SK-N-SH treated with all-trans-retinoic acid at 6 μM for 48 hours (cell line): ENCODE measurements around the gene KMT2D.

Source experiments
- ATAC-seq: fragments of 200-7000 bp; cut with Tn5 transposase; 3 replicates; pipeline ENCODE4 v1.9.1; 2020; ENCODE audit warnings: mild to moderate bottlenecking, moderate library complexity
- ARNTL ChIP-seq: fragments of 450-650 bp; formaldehyde crosslinking; IDR thresholded peaks from 2 replicates; pipeline ENCODE4 v1.5.0; 2020; ENCODE audit warnings: low read depth, mild to moderate bottlenecking, moderate library complexity, borderline replicate concordance
- BACH2 ChIP-seq: fragments of 250-450 bp; sonication (Bioruptor Pico); IDR thresholded peaks from 2 replicates; pipeline ENCODE4 v1.9.0; 2021; ENCODE audit warnings: mild to moderate bottlenecking, borderline replicate concordance
- CREB5 ChIP-seq: fragments of 250-450 bp; sonication (Bioruptor Pico); IDR thresholded peaks from 2 replicates; pipeline ENCODE4 v1.5.1; 2020; ENCODE audit warnings: low read depth, mild to moderate bottlenecking, moderate library complexity
- CSRNP3 ChIP-seq: fragments of 250-450 bp; sonication (Bioruptor Pico); IDR thresholded peaks from 2 replicates; pipeline ENCODE4 v1.5.1; 2021; ENCODE audit warnings: mild to moderate bottlenecking, moderate library complexity
- ESRRG ChIP-seq: fragments of 250-450 bp; sonication (Bioruptor Pico); IDR thresholded peaks from 2 replicates; pipeline ENCODE4 v1.6.1; 2021; ENCODE audit warnings: mild to moderate bottlenecking
- ISL1 ChIP-seq: fragments of 250-450 bp; sonication (Bioruptor Pico); IDR thresholded peaks from 2 replicates; pipeline ENCODE4 v2.1.2; 2022; ENCODE audit warnings: mild to moderate bottlenecking, moderate library complexity
- PATZ1 ChIP-seq: fragments of 250-450 bp; sonication (Bioruptor Pico); IDR thresholded peaks from 2 replicates; pipeline ENCODE4 v1.8.0; 2020; ENCODE audit warnings: mild to moderate bottlenecking, moderate library complexity, borderline replicate concordance
- POU6F1 ChIP-seq: fragments of 250-450 bp; sonication (Bioruptor Pico); IDR thresholded peaks from 2 replicates; pipeline ENCODE4 v1.8.0; 2021; ENCODE audit warnings: low read depth, mild to moderate bottlenecking, moderate library complexity, borderline replicate concordance
- RARB ChIP-seq: fragments of 250-450 bp; sonication (Bioruptor Pico); IDR thresholded peaks from 2 replicates; pipeline ENCODE4 v1.8.0; 2021; ENCODE audit warnings: mild to moderate bottlenecking, moderate library complexity
- TSHZ2 ChIP-seq: fragments of 250-450 bp; sonication (Bioruptor Pico); IDR thresholded peaks from 2 replicates; pipeline ENCODE4 v1.5.0; 2020; ENCODE audit warnings: mild to moderate bottlenecking, moderate library complexity
- ZC3H10 ChIP-seq: fragments of 250-450 bp; sonication (Bioruptor Pico); IDR thresholded peaks from 2 replicates; pipeline ENCODE4 v1.5.1; 2021; ENCODE audit warnings: mild to moderate bottlenecking, moderate library complexity
- ZFP3 ChIP-seq: fragments of 250-450 bp; sonication (Bioruptor Pico); IDR thresholded peaks from 2 replicates; pipeline ENCODE4 v1.5.0; 2020; ENCODE audit warnings: mild to moderate bottlenecking, moderate library complexity
- ZFP30 ChIP-seq: fragments of 450-650 bp; formaldehyde crosslinking; IDR thresholded peaks from 2 replicates; pipeline ENCODE4 v1.5.0; 2022; ENCODE audit warnings: mild to moderate bottlenecking, moderate library complexity
- ZNF565 ChIP-seq: fragments of 450-650 bp; formaldehyde crosslinking; conservative IDR thresholded peaks from 2 replicates; pipeline ENCODE4 v1.5.0; 2020; ENCODE audit warnings: low read depth, mild to moderate bottlenecking, moderate library complexity
- ZNF70 ChIP-seq: fragments of 450-650 bp; formaldehyde crosslinking; IDR thresholded peaks from 2 replicates; pipeline ENCODE4 v1.5.0; 2020; ENCODE audit warnings: mild to moderate bottlenecking, moderate library complexity
- ZNF8 ChIP-seq: fragments of 450-650 bp; formaldehyde crosslinking; IDR thresholded peaks from 2 replicates; pipeline ENCODE4 v1.5.0; 2020; ENCODE audit warnings: mild to moderate bottlenecking, moderate library complexity

KMT2D gene

GRCh38 chr12:49025463-49025862 lies 35.1 kb downstream of the KMT2D start:
- no peak for TF ChIP-seq CSRNP3 (CRISPR knock-in tag)
- TF ChIP-seq PATZ1 (CRISPR knock-in tag), result no peak
- TF ChIP-seq ISL1 (CRISPR knock-in tag), result no peak
- TF ChIP-seq CREB5 (CRISPR knock-in tag), result no peak
- TF ChIP-seq TSHZ2 (CRISPR knock-in tag), result no peak
- no peak for TF ChIP-seq ZFP30 (CRISPR knock-in tag)
- no peak for ATAC-seq

- TF ChIP-seq POU6F1 (CRISPR knock-in tag) (no peak), PATZ1 (CRISPR knock-in tag) (no peak), ZC3H10 (CRISPR knock-in tag) (no peak), CSRNP3 (CRISPR knock-in tag) (no peak), ZNF565 (no peak), ZNF70 (CRISPR knock-in tag) (no peak), ZFP30 (CRISPR knock-in tag) (no peak), TSHZ2 (CRISPR knock-in tag) (no peak), ARNTL (CRISPR knock-in tag) (no peak), ESRRG (CRISPR knock-in tag) (no peak), RARB (no peak), BACH2 (CRISPR knock-in tag) (no peak), ZFP3 (CRISPR knock-in tag) (no peak), ISL1 (CRISPR knock-in tag) (no peak), ZNF8 (no peak)
- ATAC-seq, result no peak
These were observed 36.1 kb downstream of the KMT2D start for GRCh38 chr12:49024543-49024942.
